CD4-positive, alpha-beta T cell treated with Interferon alpha-2 for 1 hour (primary cell): Measurements from ENCODE around the gene RAI14.

Experiments used
- DNase-seq, 2 donors: peaks; one replicate each; pipeline ENCODE4 v3.0.0-alpha.2; 2020 to 2022

Gene RAI14

DNA sequence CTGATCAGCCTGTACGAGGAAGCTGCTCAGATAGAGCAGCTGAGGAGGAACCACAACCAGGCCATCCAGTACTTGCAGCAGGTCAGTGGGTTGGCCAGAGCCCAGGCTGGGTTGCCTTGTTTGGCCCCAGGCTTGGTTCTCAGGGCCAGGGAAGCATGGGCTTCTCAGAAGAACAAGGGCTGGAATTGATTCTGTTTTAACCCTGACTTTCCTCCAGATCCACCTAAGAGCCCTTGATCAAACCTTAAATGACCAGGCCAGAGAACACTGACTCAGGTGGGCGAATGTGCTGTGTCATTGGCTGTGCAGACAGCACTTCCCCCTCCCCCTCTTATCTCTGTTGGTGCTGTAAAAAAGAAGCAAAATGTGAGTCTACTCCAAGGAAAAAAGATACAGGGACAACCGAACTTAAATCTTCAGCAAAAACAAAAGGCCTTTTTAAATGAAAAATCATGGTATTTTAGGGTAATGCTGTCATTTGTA, 210.9 kb downstream of the RAI14 start:
- no peak for DNase-seq

DNA sequence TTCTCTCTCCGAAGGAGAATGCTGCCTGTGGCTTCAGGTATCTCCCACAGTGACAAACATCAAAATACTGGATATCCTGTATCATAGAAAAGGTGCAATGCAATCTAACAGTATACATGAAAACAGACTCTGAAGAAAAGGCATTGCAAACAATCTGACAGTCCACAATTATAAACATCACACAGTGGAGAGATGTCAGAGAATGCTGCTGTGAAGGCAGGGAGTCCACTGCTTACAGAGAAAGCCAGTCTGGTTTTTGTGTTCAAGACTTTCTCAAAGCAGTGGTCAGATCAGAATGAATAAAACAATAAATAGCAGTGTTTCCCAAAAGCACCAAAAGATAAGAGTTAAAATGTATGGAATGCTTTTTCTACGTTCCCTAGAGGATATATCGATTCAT, 211.5 kb downstream of the RAI14 start:
- DNase-seq: no peak

DNA sequence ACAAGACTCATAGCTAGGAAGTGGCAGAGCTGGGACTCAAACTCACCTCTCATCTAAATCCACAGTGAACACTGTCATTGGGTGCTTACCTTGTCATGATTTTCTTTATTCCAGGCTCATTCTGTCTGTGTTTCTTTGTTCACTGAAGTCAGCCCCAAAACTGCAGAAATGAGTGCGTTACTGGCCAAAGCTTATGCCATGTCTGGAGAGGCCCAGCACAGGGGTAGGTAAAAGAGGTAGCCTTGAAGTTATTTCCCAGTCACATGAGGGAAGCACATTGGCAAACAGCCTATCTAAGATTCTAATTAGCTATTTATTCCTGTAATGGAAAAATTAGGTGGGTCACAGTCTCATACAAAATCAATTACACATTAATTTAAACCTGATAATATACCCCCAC, 212.7 kb downstream of the RAI14 start:
- no peak for DNase-seq

DNA sequence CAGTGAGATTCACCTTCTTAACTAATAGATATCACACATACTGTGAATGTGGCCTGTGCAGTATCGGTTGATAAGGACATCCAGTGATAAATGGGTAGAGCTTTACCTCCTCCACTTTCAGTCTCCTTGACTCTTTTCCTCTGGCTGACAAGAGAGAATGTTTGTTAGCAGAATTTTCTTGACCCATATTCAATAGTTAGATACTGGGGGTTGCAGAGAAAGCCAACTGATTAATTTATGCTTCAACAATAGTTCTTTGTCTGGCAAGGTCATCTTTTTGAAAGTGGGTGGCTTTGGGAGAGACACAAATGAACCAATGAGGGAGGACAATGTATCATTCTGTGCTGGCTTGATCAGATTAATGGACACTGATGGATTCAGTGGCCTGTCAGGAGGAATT, 213.1 kb downstream of the RAI14 start:
- no peak for DNase-seq

DNA sequence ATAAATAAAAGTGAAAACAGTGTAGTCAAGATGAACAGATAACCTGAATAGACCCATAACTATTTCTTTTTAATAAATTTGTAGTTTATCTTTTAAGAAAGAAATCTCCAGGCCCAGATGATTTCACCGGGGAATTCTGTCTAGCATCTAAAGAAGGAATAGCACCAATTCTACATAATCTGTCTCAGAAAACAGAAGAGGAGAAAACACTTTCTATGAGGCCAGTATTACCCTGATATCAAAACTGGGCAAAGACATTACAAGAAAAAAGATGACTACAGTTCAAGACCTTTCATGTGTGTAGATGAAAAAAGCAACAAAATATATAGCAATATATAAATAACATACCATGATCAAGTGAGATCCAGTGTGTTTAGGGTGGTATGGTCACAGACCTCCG, 214.3 kb downstream of the RAI14 start:
- no peak for DNase-seq

DNA sequence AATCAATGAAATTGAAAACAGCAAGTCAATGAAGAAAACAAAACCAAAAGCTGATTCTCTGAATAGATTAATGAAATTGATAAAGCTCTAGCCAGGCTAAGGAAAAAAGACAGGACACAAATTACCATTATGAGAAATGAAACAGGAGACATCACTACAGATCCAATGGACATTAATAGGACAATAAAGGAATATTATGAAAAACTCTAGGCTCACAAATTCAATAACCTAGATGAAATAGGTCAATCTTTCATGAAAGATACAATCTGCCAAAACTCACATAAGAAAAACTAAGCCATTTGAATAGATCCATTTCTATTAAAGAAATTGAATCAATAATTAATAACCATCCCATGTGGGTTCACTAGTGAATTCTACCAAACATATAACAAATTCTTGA, 220.1 kb downstream of the RAI14 start:
- DNase-seq: no peak

DNA sequence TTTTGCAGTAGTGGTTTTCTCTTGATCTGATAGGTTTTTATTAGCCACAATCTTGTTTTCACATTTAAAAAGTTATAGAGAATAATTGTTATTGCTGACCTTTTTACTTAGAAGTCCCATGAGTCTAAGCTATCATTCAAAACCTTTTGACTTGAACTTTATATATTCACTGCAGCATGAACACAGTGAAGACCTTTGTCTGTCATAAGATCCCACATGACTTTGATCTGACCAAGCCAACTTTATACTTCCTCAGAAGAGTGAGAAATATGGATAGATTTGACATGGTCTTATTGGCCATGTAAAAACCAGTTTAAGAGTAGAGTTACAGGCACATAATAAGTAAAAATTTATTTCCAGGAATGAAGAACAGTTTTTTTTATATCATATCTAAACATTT, 225.1 kb downstream of the RAI14 start:
- DNase-seq: no peak
